WTC11 (cell line): ENCODE results near the gene PELI3. TPM values are rescaled to one million over a fixed set of nuclear protein-coding genes. Genes with fewer than 3 reads are reported as not detected.
A peak's percentile ranks its signal among the peaks of the same experiment; 100 is the strongest.

Experiments used
- ATF1 ChIP-seq: sonication (generic); formaldehyde crosslinking; IDR thresholded peaks from 2 replicates; pipeline ENCODE4 v1.8.1; 2023; ENCODE audit warnings: mild to moderate bottlenecking, moderate library complexity, missing genetic modification reagents
- CREB1 ChIP-seq: sonication (generic); formaldehyde crosslinking; IDR thresholded peaks from 2 replicates; pipeline ENCODE4 v1.8.0; 2023; ENCODE audit warnings: mild to moderate bottlenecking, missing genetic modification reagents
- ESRRA ChIP-seq: sonication (generic); formaldehyde crosslinking; IDR thresholded peaks from 2 replicates; pipeline ENCODE4 v1.8.1; 2022; ENCODE audit warnings: mild to moderate bottlenecking, missing genetic modification reagents, borderline replicate concordance
- FOXK1 ChIP-seq: sonication (generic); formaldehyde crosslinking; IDR thresholded peaks from 2 replicates; pipeline ENCODE4 v1.8.0; 2022; ENCODE audit warnings: mild to moderate bottlenecking, moderate library complexity, missing genetic modification reagents
- FOXP1 ChIP-seq: sonication (generic); formaldehyde crosslinking; IDR thresholded peaks from 2 replicates; pipeline ENCODE4 v1.8.0; 2022; ENCODE audit warnings: missing genetic modification reagents, mild to moderate bottlenecking, moderate library complexity, borderline replicate concordance
- GTF2I ChIP-seq: fragments of 250-450 bp; sonication (Bioruptor Pico); conservative IDR thresholded peaks from 2 replicates; pipeline ENCODE4 v1.4.0; 2021; ENCODE audit warnings: mild to moderate bottlenecking
- HMGA2 ChIP-seq: fragments of 250-450 bp; sonication (Bioruptor Pico); IDR thresholded peaks from 2 replicates; pipeline ENCODE4 v1.4.0; 2021; ENCODE audit warnings: mild to moderate bottlenecking, moderate library complexity
- HMGXB4 ChIP-seq: sonication (generic); formaldehyde crosslinking; IDR thresholded peaks from 2 replicates; pipeline ENCODE4 v1.8.1; 2023; ENCODE audit warnings: mild to moderate bottlenecking, moderate library complexity, missing genetic modification reagents
- NFATC4 ChIP-seq: fragments of 250-450 bp; sonication (Bioruptor Pico); IDR thresholded peaks from 2 replicates; pipeline ENCODE4 v1.9.0; 2021; ENCODE audit warnings: mild to moderate bottlenecking
- NR2C2 ChIP-seq: sonication (generic); formaldehyde crosslinking; IDR thresholded peaks from 2 replicates; pipeline ENCODE4 v1.8.0; 2022; ENCODE audit warnings: mild to moderate bottlenecking, missing genetic modification reagents
- NR3C1 ChIP-seq: sonication (generic); formaldehyde crosslinking; conservative IDR thresholded peaks from 2 replicates; pipeline ENCODE4 v1.8.1; 2023; ENCODE audit warnings: low read depth, mild to moderate bottlenecking, missing genetic modification reagents
- PRRX2 ChIP-seq: fragments of 250-450 bp; sonication (Bioruptor Pico); IDR thresholded peaks from 2 replicates; pipeline ENCODE4 v1.8.0; 2021; ENCODE audit warnings: mild to moderate bottlenecking
- RELA ChIP-seq: sonication (generic); formaldehyde crosslinking; IDR thresholded peaks from 2 replicates; pipeline ENCODE4 v1.8.1; 2022; ENCODE audit warnings: missing genetic modification reagents, mild to moderate bottlenecking, borderline replicate concordance
- SP1 ChIP-seq: sonication (generic); formaldehyde crosslinking; conservative IDR thresholded peaks from 2 replicates; pipeline ENCODE4 v1.8.1; 2022; ENCODE audit warnings: missing genetic modification reagents
- STAT6 ChIP-seq: sonication (generic); formaldehyde crosslinking; conservative IDR thresholded peaks from 2 replicates; pipeline ENCODE4 v1.8.1; 2023; ENCODE audit warnings: mild to moderate bottlenecking, low read depth, missing genetic modification reagents, moderate library complexity
- TCF7 ChIP-seq: sonication (generic); formaldehyde crosslinking; IDR thresholded peaks from 2 replicates; pipeline ENCODE4 v1.8.0; 2022; ENCODE audit warnings: mild to moderate bottlenecking, low read depth, missing genetic modification reagents, moderate library complexity
- TEAD4 ChIP-seq: sonication (generic); formaldehyde crosslinking; IDR thresholded peaks from 2 replicates; pipeline ENCODE4 v1.8.0; 2022; ENCODE audit warnings: mild to moderate bottlenecking, missing genetic modification reagents
- ZNF232 ChIP-seq: sonication (generic); formaldehyde crosslinking; IDR thresholded peaks from 2 replicates; pipeline ENCODE4 v1.8.0; 2022; ENCODE audit warnings: mild to moderate bottlenecking, missing genetic modification reagents
- ZNF263 ChIP-seq: sonication (generic); formaldehyde crosslinking; IDR thresholded peaks from 2 replicates; pipeline ENCODE4 v1.8.1; 2022; ENCODE audit warnings: low read depth, mild to moderate bottlenecking, moderate library complexity, missing genetic modification reagents
- ZNF512 ChIP-seq: sonication (generic); formaldehyde crosslinking; IDR thresholded peaks from 2 replicates; pipeline ENCODE4 v1.8.1; 2022; ENCODE audit warnings: missing genetic modification reagents, borderline replicate concordance
- total RNA-seq: library from RNA; stranded (reverse); gene quantifications from 3 replicates; pipeline ENCODE4 v1.2.3, GENCODE V29; 2021
- TF ChIP-seq, protein P1 (sequence below): sonication (generic); formaldehyde crosslinking; IDR thresholded peaks from 2 replicates; pipeline ENCODE4 v1.8.0; 2023; ENCODE audit warnings: missing genetic modification reagents, mild to moderate bottlenecking, borderline replicate concordance
- TF ChIP-seq, protein P2 (sequence below): fragments of 250-450 bp; sonication (Bioruptor Pico); IDR thresholded peaks from 2 replicates; pipeline ENCODE4 v2.1.2; 2022; ENCODE audit warnings: mild to moderate bottlenecking, moderate library complexity
- TF ChIP-seq, protein P3 (sequence below): sonication (generic); formaldehyde crosslinking; IDR thresholded peaks from 2 replicates; pipeline ENCODE4 v1.8.0; 2023; ENCODE audit warnings: mild to moderate bottlenecking, missing genetic modification reagents
- TF ChIP-seq, protein P4 (sequence below): sonication (generic); formaldehyde crosslinking; conservative IDR thresholded peaks from 2 replicates; pipeline ENCODE4 v1.8.1; 2022; ENCODE audit warnings: mild to moderate bottlenecking, missing genetic modification reagents

The PELI3 gene
- total RNA-seq, 1 experiment from 2014 or later, result 7.8 TPM

DNA sequence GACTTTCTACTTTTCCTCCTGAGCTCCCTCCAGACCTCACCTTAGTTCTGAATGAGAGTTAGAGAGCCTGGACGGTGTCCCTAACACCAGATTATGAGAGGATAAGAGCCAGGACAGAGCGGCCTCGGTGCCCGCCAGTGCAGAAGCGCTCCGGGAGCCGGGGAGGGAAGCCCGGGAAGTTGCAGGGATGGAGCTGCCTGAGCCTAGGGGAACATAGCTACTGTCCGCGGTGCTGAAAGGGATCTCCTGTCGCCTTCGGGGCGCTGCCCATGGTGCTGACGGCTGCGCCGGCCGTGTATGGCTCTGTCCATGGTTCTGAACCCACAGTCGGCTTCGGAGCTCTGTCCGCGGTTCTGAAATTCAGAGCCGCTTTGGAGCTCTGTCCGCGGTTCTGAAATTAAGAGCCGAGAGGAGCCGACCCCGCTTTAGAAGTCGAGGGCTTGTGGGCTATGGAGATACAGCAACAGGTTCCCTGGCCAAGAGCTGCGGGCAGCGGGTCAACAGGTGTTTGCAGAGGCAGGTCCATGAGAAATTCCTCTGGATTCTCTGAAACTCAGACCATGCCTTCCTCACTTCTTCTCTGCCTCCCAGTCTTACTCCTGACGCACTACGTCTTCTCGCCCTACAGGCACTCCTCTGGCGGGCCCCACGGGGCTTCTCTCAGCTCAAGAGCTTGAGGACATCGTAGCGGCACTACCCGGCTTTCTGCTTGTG, 45.1 kb upstream of the PELI3 start (continued):
- TF ChIP-seq, protein P1, sequence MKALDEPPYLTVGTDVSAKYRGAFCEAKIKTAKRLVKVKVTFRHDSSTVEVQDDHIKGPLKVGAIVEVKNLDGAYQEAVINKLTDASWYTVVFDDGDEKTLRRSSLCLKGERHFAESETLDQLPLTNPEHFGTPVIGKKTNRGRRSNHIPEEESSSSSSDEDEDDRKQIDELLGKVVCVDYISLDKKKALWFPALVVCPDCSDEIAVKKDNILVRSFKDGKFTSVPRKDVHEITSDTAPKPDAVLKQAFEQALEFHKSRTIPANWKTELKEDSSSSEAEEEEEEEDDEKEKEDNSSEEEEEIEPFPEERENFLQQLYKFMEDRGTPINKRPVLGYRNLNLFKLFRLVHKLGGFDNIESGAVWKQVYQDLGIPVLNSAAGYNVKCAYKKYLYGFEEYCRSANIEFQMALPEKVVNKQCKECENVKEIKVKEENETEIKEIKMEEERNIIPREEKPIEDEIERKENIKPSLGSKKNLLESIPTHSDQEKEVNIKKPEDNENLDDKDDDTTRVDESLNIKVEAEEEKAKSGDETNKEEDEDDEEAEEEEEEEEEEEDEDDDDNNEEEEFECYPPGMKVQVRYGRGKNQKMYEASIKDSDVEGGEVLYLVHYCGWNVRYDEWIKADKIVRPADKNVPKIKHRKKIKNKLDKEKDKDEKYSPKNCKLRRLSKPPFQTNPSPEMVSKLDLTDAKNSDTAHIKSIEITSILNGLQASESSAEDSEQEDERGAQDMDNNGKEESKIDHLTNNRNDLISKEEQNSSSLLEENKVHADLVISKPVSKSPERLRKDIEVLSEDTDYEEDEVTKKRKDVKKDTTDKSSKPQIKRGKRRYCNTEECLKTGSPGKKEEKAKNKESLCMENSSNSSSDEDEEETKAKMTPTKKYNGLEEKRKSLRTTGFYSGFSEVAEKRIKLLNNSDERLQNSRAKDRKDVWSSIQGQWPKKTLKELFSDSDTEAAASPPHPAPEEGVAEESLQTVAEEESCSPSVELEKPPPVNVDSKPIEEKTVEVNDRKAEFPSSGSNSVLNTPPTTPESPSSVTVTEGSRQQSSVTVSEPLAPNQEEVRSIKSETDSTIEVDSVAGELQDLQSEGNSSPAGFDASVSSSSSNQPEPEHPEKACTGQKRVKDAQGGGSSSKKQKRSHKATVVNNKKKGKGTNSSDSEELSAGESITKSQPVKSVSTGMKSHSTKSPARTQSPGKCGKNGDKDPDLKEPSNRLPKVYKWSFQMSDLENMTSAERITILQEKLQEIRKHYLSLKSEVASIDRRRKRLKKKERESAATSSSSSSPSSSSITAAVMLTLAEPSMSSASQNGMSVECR (CRISPR knock-in tag), result peak; percentile 100
- TF ChIP-seq TCF7 (CRISPR knock-in tag), result peak; percentile 100
- TF ChIP-seq FOXK1 (CRISPR knock-in tag), result peak; percentile 100
- TF ChIP-seq STAT6 (CRISPR knock-in tag), result peak; percentile 100
- peak; percentile 100 for TF ChIP-seq NR2C2 (CRISPR knock-in tag)
- TF ChIP-seq RELA (CRISPR knock-in tag), result peak; percentile 100
- TF ChIP-seq ATF1, result peak; percentile 100
- TF ChIP-seq TEAD4, result peak; percentile 100
- TF ChIP-seq ZNF263 (CRISPR knock-in tag), result peak; percentile 99
- TF ChIP-seq NR3C1 (CRISPR knock-in tag), result peak; percentile 100
- peak; percentile 100 for TF ChIP-seq SP1 (CRISPR knock-in tag)
- peak; percentile 100 for TF ChIP-seq PRRX2 (CRISPR knock-in tag)
- peak; percentile 100 for TF ChIP-seq CREB1 (CRISPR knock-in tag)
- TF ChIP-seq GTF2I (CRISPR knock-in tag), result no peak
- peak; percentile 100 for TF ChIP-seq FOXP1 (CRISPR knock-in tag)
- TF ChIP-seq ZNF512 (CRISPR knock-in tag), result peak; percentile 100
- TF ChIP-seq, protein P2, sequence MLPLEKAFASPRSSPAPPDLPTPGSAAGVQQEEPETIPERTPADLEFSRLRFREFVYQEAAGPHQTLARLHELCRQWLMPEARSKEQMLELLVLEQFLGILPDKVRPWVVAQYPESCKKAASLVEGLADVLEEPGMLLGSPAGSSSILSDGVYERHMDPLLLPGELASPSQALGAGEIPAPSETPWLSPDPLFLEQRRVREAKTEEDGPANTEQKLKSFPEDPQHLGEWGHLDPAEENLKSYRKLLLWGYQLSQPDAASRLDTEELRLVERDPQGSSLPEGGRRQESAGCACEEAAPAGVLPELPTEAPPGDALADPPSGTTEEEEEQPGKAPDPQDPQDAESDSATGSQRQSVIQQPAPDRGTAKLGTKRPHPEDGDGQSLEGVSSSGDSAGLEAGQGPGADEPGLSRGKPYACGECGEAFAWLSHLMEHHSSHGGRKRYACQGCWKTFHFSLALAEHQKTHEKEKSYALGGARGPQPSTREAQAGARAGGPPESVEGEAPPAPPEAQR (CRISPR knock-in tag), result peak; percentile 100
- peak; percentile 100 for TF ChIP-seq ZNF232
- peak; percentile 99 for TF ChIP-seq NFATC4
- TF ChIP-seq, protein P3, sequence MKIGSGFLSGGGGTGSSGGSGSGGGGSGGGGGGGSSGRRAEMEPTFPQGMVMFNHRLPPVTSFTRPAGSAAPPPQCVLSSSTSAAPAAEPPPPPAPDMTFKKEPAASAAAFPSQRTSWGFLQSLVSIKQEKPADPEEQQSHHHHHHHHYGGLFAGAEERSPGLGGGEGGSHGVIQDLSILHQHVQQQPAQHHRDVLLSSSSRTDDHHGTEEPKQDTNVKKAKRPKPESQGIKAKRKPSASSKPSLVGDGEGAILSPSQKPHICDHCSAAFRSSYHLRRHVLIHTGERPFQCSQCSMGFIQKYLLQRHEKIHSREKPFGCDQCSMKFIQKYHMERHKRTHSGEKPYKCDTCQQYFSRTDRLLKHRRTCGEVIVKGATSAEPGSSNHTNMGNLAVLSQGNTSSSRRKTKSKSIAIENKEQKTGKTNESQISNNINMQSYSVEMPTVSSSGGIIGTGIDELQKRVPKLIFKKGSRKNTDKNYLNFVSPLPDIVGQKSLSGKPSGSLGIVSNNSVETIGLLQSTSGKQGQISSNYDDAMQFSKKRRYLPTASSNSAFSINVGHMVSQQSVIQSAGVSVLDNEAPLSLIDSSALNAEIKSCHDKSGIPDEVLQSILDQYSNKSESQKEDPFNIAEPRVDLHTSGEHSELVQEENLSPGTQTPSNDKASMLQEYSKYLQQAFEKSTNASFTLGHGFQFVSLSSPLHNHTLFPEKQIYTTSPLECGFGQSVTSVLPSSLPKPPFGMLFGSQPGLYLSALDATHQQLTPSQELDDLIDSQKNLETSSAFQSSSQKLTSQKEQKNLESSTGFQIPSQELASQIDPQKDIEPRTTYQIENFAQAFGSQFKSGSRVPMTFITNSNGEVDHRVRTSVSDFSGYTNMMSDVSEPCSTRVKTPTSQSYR (CRISPR knock-in tag), result peak; percentile 100
- peak; percentile 100 for TF ChIP-seq ESRRA (CRISPR knock-in tag)
- TF ChIP-seq HMGA2 (CRISPR knock-in tag), result no peak; the same call in 1 of the 2 replicates
- TF ChIP-seq, protein P4, sequence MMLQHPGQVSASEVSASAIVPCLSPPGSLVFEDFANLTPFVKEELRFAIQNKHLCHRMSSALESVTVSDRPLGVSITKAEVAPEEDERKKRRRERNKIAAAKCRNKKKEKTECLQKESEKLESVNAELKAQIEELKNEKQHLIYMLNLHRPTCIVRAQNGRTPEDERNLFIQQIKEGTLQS (CRISPR knock-in tag), result peak; percentile 100
- TF ChIP-seq HMGXB4 (CRISPR knock-in tag), result peak; percentile 100
